HG03159 (cell line): Measurements from ENCODE around the gene CREB3L2.

Experiments
- ATAC-seq: cut with Tn5 transposase; IDR thresholded peaks from one replicate; pipeline ENCODE4 v1.9.1; 2021; ENCODE audit warnings: mild to moderate bottlenecking, moderate library complexity; ENCODE audit not compliant: unreplicated experiment

CREB3L2 gene

DNA sequence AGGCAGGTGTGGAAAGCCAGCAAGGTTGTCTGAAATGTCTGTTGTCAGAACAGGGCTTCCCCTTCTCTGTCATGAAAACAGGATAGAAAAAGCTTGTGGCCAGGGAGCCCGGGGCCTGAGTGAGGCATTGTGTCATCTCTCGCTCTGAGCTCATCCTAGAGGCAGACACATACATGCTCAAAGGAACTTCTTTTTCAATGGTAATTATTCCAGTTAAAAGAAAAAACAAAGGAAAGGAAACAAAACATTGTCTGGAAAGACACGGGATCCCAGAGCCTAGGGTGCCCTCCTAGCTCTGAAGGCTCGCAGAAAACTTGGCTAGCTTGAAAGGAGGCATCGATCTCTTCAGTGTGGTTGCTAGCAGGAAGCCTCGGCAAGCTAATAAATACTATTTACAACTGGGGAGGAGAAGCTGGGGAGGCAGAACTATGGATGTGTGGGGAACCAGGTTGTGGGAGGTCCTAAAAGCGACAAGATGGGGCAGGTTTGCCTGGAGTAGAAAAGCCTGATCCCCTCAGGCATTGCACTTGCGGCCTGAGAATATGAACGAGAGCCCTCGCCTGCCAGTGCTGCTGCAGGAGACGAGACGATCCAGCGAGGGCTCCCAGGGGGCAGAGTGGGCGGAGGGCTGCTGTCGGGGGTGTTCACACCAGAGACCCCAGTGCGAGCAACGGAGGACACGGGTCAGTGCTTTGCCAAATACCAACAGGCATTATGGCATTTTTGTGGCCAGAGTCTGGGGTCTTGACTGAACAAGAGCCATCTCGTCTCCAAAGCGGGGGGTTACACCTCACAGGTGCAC lies 122.3 kb downstream of the CREB3L2 start:
- no peak for ATAC-seq

DNA sequence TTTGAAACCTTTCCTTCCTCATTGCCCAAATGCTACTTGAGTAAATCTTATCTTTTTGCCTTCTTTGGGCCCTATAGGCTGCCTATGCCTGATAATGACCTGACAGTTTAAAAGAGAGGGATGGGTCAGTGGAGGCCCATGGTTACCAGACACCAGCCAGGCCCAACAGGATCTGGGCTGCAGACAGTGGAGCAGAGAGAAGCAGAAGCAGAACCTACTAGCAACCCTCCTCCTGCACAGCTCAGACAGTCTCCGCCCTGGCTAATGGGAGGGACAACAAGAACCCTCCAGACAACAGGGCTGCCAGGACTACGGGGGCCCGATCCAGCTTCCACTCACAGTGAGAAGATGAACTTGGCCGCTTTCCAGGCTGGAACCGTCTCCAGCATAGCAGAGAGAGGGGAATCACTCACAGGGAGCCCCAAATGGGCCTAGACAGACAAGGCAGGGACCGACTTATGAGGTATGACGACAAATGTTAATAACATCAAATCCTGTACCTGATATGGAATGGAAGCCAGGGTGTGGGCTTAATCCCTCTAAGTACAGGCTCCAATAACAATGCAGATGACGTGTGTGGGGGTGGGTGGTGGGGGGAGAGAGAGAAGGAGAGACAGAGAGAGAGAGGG lies 123.4 kb downstream of the CREB3L2 start:
- ATAC-seq, result no peak

DNA sequence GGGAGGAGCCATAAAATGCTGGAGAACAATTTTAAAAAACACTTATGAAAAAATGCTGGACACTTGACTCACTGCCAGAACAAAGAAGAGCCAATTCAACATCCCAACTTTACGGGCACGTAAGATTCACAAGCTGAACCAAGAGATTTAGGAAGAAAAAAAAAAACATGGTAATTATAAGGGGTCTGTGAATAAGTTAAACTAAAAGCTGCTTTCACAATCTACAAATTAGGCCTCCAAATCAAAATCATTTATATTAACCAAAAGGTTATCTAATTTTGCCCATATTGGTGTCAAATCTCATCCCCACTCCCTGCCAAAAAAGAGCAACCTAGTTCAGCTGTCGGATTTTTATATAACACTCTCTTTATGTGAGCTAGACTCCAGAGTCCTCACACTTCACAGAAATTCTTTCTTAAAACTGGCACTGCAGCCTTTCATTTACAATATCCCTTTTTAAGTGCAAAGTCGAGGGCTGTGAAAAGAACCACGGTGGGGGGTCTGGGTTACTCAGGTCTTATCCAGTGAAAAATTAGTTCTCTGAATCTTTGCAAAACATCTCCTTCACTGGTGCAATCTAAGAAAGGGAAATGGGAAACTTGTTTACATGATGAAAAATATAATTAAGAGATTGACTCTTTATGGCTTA lies 124.7 kb downstream of the CREB3L2 start:
- ATAC-seq, result no peak

DNA sequence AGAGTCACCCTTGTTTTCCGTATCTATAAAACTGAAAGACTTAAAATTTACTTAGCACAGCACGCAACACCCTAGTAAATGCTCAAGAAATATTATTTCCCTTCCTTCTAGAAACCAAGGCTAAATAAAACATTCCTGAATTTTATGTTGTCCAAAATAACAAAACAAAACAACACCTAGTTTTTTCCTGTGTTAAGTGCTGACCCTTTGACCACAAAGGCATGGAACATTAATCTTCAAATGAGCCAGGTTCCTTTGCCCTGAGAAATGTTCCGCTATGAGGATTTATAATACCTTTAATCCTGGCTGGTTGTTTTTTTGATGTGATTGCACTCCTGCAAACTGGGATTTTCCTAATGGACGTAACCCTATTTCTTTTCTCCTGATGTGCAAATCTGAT lies 126.1 kb downstream of the CREB3L2 start:
- ATAC-seq, result no peak

DNA sequence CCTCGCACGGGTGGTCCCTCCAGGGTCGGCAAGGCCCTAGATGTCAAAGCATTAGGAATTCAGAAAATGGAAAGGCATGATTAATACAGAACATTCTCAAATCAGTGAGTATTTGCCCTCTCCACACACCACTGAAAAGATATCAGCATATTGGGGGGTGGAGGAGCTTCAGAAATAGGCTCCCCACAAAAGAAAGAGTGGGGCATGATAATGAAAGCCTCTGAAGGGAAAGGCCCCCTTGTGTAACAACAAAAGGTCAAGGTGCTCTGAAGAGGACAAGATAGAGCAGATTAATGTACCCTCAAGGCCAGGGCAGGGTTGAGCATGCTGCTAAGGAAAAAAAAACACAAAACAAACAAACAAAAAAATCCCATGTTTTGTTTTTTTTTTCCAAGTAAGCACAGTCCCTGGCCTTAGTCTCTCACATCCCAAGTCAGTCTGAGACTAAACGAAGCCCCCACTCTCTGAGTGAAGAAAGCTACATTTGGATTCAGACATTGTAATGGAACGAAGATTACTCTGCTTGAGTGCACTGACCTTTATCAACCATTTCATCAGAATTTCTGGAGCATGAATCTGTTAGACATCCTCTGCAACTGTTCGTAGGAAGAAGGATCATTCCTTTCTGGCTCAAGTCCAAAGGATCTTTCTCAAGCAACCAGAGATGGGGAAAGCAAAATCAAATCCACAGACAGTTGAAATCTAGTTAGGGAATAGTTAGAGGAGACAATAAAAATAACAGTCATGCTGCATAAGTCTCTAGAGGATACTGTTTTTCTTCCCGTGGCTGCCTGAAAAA lies 127.7 kb downstream of the CREB3L2 start:
- ATAC-seq, result no peak

DNA sequence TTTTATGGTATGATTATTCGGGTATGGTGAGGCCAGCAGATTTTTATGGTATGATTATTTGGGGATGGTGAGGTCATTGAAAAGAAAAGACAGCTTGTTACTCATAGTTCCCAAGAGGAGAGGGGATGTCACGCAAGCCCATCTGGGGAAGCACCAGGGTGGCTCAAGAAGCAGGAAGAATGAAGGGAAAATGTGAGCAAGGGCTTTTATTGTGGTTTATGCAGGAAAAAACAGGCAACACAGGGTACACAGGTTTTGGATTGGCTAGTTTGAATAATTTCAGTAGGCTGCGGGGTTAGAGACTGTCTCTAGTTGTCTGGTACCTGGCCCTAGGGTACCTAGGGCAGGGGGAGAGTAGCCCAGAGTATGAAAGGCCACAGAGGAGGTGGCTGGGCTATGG lies 128.4 kb downstream of the CREB3L2 start:
- ATAC-seq, result no peak

DNA sequence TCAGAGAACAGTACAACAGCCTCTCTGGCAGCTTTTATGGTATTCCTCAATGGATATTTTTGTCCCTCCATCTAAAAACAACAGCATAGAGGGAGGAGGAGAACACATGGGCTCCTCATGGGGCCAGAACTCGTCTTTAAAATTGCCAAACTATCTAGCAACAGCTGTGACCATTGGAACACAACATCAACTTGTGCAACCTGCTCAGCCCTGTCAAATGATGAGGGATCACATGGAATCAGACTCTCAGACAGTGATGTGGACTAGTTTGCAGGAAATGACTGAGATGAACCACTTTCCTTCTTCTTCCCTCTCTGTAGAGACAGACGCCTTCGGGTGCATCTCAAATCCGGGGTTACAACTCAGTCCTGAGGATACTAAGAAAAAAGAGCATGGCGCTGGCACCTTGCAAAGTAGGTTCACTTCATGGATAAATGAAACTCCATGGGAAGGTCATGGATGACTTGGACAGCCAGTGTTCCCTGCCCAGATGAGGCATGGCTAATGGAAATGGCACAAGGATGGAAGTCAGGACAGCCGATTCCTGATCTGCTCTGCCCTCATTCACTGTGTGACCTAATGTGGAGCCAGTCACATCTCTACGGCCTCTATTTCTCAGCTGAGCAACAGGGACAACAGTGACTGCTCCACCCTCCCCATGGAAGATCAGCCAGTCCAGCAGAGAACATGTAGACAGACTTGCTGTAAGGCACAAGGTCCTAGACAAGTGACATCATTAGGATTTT lies 130.5 kb downstream of the CREB3L2 start:
- no peak for ATAC-seq

DNA sequence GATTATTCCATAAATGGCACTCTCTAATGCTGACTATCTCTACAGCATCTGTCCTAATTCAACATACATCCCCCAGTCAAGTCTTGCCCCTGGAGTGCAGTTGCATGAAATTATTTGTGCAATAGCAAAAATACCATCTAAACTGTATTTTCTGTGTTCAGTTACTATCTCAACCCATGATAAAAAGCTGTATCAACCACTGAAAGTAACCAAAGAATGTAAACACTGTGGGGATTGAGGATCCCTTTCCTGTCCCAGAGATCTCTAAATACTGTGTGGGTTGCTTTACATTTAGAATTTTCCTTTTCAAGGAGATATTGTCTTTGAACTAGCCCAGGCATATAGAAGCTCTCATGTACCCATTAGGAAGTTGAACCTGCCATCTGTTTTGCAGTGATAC lies 131.2 kb downstream of the CREB3L2 start:
- ATAC-seq, result no peak

DNA sequence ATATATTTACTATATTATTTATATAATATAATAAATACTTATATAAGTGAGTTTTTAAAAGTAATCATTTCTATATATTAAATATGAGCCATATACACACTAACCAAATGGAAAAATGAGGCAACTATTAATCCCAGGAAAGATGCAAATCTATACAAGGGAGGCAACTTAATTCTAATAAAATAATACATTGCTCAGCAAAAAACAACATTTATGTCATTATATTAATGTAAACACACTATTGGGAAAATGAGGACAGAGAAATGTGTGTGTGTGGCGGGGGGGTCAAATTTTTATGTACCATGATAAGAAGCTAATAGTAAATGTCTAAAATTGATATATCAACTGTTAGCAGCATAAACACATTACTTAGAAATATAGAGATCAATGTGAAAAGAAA lies 131.8 kb downstream of the CREB3L2 start:
- ATAC-seq, result no peak

DNA sequence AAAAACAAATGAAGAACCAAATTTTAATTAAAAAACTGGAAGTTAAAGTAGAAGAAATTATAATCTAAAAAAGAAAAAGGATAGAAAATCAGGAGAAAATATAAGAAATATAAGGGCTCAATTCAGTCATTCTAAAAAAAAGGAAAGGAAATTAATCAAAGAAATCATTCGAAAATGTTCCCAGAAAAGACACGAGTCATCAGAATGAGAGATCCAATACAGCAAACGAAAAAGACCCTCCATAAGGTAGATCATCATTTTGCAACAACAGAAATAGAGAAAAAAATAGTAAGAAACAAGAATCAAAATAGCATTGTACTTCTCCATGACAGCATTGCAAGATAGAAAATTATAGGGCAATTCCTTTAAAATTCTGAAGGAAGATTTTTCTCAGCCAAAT lies 132.6 kb downstream of the CREB3L2 start:
- ATAC-seq, result no peak

DNA sequence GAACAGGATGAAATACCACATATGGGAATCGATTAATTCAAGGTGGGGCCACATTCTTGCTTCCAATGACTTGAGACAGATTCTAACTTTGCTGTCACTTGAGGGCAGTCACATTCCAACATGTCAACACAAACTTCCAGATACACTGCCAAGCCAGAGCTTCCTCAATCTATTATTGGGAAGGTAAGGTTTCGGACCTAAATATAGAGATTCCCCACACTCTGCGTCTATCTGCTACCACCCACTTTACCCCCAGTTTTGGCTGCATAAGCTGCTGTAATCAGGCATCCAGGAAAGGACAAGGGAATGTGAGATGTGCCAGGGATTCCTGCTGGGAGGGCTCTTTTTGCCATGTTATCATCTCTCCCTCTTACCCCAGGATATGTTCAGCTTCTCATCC lies 134.6 kb downstream of the CREB3L2 start:
- no peak for ATAC-seq

DNA sequence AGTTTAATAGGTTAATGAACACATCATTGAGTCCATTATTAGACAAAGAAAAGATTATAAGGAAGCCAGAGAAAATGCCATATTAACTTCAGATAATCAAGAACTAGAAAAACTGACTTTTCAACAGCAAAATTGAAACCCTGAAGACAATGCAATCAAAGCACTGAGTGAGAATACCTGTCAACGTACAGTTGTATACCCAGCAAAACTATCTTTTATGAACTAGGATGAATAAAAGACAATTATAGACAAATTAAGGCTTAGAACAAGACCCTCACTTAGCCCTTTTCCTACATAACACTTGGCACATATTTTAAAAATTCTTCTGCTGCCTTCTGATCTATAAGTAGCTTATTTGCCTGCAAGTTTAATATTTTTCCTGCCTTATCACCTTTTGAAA lies 136.1 kb downstream of the CREB3L2 start:
- ATAC-seq, result no peak

DNA sequence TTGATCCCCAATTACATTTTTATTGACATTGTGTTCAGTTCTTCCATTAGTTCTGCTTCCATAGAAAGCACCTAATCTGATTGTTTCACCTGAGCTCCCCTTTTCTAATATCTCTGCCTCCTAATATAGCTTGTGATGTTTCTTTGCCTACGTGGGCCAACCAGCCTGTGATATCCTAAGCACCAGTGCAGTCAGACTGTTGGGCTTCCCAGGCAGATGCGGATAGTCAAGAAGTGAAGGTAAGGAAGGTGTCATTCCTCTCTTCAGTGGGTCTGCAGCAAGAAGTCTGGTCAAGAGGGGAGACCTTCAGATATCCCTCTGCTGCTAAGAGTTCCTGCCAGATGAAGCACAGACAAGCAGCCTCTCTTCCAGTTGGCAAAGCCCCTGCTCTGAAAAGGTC lies 138.9 kb downstream of the CREB3L2 start:
- ATAC-seq, result no peak

DNA sequence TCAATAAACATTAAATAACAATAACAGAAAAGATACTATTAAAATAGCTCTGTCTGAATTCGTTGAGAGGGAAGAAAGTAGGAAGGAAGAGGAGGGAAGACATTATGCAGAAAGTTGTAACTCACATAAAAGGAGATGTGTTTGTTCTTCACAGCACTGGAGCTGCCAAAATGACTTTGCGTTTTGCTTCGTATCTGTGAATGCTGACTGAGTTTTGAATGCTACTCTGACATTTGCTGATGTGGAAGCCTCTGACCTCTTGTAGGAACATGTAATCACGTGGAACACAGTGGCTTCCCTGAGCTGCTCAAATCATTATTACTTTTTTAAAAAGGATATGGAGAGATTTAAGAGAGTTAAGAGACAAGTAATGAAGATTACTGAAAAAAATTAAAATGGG lies 139.5 kb downstream of the CREB3L2 start:
- no peak for ATAC-seq

DNA sequence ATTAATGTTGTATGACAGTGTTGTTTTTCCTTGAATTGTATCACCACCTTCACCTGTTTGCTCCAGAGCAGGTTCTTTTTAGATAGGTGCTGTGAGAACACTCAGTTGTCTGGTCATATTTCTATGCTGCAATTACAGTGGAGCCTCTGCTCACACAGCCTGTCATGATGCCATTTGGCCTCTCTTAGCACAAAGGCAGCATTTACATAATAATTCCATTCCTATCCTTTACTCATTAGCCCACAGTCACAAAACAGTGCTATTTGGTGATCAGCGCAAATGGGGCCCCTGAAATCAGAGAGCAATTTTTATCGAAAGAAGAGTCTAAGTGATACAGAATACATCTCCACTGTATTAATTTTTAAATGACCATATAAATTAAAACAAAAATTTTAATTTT lies 141.3 kb downstream of the CREB3L2 start:
- no peak for ATAC-seq

DNA sequence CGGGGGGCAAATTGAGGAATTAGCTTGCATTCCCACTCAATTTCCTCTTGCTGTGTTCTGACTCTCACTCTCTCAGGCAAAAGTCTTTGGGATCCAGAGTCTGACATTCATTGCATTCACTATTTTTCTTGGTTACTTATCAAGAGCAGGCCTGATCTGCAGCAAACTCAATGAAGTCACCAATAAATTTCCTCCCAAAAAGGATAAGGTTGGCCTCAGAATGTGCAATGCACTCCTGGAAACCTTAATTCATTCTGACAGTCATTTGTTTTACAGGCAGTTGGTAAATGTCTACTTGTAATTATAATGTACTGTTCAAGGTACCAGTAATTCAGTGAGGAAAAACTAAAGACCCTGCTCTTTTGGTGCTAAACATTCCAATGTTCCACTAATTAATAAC lies 148.8 kb downstream of the CREB3L2 start:
- no peak for ATAC-seq

DNA sequence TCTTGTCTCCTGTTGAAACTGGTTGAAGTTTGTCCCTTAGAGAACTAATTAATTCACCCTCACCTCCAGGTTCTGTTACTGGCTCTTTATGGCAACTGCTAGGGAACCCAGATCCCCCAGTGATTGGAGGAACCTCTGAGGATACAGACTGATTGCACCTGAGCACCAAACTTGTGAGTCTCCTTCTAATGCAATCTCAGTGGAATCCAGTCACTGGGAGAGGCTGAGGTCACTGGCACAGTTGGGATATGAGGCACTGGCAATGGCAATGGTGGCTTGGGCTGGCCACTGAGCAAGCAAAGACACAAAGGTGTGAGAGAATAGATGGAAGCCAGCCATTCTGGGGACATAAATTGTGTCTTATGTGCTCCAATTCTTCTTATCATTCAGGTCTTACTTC lies 149.8 kb downstream of the CREB3L2 start:
- ATAC-seq, result no peak

DNA sequence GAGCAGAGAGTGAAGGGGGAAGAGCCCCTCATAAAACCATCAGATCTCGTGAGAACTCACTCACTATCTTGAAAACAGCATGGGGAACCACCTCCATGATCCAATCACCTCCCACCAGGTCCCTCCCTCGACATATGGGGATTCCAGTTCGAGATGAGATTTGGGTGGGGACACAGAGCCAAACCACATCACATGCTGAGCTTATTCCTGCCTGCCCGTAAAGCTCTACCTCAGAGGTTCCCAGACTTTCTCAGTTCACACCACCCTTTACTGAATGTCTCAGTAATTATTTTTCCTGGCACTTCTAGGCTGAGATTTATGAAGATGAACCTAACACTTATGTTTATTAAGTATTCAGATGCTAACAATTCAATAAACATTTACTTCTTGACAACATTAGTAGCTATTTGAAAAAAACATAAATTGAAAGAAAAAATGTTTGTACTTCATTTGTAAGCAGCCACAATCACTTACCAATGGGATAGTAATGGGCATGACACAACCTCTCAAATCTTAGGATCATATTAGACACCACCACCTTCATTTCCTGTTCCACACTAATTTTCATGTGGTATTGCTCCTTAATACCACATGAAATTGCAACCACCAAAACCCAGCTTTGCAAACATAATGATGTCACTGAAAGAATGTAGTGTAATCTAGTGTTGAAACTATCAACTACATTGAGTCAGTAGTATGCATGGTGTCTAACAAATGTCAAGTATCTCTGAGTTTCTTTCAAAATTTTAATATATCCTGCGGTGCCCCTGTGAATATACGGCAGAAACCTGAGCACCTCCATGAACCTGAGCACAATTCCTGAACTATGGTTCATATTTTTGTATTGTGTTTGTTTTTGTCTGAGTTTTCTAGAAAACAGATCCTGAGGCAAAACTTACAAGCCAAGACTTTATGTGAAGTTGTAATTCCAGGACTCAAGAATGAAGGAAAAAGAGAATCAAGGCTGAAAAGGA lies 150.6 kb downstream of the CREB3L2 start:
- ATAC-seq, result no peak

DNA sequence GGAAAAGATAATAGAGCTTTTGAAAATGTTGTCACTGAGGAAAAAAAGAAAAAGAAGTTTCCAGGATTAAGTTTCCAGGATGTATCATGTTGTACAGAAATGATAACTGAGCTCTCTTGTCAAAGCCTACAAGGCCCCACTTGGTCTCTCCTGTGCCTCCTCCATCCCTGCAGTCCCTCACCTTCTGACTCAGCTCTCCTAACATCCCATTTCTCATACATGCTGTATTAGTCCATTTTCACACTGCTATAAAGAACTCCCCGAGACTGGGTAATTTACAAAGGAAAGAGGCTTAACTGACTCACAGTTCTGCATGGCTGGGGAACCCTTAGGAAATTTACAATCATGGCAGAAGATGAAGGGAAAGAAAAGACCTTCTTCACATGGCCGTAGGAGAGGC lies 151.3 kb downstream of the CREB3L2 start:
- no peak for ATAC-seq

DNA sequence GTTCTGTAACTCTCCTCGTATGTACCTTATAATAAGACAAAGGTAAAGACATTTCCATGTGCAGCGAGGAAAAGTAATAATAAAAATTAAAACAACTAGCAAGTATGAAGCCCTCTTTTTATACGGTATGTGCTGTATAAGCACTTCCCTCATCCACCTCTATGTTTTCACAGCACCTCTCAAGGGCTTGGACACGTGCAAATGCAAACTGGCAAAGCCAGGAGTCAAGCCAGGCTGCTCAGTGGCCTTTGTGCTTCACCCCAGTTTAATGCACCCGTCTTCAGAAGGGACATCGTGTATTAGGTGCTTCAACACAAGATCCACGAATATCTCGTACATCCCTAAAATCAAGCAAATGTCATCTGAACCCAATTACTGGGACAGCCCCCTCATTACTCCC lies 153.8 kb downstream of the CREB3L2 start:
- no peak for ATAC-seq
